ENCODE results near the gene HDAC7.

Gene HDAC7

DNA sequence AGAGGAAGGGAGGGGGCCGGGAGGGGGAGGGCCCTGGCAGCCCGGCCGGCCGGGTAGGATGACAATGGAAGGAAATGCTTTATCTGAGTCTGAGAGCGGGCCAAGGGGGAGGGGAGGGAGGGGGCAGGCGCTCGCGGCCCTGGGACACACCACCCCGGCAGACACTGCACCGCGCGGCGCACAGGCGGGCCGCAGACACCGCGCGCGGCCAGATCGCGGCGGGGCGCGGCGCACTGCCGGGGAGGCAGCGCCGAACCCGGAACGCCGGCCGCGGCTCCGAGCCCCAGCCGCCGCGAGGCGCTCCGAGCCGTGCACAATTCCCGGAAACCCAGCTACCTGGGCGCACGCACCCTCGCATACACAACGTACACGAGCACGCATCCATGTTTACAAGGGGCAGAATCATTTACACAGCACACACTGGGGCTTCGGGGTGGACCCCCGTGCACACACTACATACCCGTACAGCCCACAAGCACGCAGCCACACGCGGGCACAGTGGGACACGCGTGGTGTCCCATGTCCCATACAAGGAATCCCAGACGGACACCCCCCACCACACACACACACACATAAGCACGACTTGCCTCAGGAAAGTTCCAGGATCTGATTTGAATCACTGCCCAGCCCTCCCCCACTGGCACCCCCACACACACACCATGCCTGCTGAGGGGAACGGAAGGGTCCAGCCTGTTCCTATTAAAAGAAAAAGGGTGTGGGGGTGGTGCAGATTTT, at the start of gene HDAC7:
Gene HDAC7 (minus strand): TSS at position 8 of the 735 bp plus-strand sequence. CDS start 118 bp downstream, outside the sequence.
- peak; percentile 62 for DNase-seq (ENCODE audit: low read depth)

DNA sequence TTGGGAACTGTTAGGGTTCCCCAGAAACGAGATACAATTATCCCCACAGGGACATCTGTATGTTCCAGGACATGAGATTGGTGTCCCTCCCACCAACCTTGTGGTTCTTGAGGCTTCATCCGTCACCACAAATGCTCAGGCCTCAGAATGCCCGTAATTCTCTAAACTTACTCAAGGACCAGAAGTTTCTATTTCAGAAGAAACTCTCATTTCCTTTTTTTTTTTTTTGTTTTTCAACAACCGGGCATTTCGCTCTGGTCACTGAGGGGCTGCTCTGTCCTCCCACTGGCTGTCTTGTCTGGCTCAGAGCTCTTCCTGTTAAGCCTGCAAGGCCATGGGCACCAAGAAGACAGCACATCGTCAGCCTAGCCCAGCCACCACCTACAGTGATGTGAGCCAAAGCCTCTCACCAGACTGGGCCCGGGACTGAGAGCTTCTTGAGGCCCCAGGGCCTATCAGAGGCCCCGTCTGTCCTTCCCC, 48.9 kb upstream of the HDAC7 start:
- DNase-seq (ENCODE audit: low read depth), result no peak

DNA sequence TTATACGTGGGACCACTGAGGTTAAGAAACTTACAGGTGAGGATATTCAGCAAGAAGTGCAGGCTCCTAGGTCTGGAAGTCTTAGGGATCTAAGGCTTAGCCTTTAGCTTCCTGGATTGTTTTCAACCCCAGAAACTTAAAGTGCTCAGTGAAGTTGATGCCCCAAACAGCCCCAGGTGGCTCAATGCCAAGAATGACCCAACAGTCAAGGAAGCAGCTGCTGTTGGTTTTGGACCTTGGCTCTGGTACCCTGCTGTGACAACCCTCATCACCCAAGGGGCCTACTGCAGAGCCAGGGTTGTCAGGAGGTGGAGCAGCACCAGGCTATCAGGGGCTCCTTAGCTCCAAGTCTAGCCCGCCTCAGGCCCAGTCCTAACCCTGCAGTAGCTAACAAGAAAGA, 48.3 kb upstream of the HDAC7 start:
- DNase-seq (ENCODE audit: low read depth), result no peak

DNA sequence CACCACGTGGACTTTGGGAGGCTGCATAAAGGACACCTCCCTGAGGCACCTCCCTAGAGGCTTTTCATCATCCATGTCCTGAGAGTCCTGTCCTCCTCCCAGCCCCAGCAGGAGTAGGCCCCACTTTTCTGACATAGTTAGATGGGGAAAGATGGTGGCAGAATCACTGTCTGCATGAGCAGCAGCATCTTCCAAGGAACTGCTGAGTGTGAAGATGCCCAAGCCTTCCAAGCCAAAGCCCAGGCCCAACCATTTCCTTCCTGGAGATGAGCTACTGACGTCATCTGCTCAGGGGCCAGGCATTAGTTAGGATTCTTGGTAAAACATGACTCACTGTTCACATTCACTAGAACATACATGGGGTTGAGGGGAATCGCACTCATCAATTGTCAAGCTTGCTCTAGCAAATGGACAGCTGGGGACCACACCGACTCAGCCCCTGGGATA, 47.8 kb upstream of the HDAC7 start:
- no peak for DNase-seq (ENCODE audit: low read depth)

DNA sequence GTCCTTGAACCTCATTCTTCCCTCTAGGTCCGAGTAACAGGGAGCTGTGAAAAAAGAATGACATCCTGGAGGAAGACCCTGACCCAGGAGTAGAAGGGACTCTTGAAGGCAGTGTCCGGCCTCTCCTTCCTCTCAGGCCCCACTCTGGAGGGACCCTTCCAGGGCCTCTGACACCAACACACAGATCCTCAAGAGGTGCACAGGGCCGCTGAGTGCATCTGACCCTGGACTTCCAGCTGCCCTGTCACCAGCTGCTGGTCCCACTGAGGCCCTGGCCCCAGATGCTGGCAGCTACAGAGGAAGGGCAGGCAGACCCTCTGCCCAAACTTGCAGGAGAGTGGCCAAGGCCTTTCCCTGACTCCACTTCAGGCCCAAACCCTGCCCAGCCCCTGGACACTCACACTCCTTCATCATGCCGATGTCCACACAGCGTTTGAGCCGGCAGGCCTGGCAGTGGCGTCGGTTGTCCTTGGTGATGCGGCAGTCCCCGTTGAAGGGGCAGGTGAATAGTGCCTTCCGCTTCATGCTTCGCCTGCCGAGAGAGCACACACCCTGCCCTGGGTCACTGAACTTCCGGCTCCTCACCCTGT, 45.0 kb upstream of the HDAC7 start:
- DNase-seq (ENCODE audit: low read depth), result no peak

DNA sequence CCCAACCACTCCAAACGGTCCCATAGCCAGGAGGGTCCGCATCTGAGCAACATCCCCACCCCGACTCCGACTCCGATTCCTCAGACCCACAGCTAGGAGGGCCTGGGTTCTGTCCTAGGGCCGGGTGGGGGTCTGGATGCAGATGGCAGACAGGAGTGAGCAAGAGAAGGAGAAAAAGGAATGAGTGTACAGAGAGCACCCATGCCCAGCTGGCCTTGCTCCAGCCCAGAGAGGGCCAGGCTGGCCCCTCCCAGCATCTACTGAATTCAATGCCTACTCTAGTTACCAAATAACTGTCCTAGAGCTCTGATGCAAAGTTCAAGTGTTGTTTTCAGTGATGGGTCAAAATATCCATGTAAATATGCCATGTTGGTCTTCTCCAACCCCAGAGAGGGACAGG, 44.3 kb upstream of the HDAC7 start:
- DNase-seq (ENCODE audit: low read depth), result no peak

DNA sequence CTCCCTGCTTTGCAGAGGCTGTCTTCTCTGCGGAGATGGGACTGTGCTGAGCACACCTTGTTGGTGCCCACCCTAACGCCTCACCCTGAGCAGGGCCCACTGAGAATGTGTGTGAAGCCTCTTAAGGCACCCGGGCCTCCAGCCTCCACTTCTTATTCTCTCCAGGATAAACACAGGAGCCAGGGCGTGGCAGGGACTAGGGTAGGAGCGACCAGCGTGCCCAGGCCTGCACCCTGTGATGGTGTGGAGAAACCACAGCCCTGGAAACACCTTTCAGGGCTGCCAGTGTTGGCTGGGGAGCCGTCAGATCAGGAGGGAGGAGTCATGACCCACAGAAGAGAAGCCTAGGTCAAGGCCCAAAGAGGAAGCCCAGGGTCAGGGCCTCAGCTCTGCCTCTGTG, 43.8 kb upstream of the HDAC7 start:
- no peak for DNase-seq (ENCODE audit: low read depth)

DNA sequence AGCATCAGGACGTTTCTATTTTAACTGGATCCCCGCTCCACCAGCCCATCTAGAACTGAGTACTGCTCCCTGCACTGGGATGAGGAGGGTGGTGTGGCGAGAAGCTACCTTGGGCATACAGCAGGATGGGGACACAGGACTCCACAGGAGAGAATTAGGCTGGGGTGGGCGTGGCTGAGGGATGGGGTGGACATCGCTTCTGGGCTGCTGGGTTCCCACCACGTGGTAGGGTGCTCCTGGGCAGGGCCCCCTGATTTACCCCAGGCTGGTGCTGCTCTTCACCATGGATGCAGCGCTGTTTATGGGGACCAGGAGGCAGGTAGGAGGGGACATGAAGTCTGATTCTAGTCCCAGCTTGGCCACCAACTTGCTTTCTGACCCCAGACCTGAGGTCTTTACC, 43.2 kb upstream of the HDAC7 start:
- DNase-seq (ENCODE audit: low read depth), result no peak

DNA sequence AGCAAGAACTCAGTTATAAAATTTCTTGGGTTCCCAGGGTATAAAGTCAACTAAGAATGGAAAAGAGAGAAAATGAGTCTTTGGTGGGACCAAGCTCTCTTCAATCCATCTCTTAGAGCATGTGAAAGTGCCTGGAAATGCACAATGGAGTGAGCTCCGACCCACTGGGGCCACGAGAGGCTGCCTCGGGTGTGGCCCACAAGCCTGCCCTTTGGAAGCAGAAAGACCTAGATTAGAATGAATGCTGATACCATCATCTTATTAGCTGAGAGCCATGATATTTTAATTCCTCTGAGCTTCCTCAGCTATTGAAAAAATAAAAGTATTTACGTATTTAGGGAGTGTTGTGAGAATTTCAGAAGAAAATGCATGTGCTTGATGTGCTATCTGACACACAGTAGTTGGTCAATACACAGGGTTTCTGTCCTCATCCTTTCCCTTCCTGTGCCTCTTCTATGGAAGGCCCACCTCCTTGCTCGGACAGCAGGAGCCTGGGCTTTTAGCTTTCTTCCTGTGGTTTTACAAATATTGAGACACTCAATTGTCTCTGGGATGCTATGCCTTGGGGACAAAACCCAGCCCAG, 42.6 kb upstream of the HDAC7 start:
- DNase-seq (ENCODE audit: low read depth), result no peak

DNA sequence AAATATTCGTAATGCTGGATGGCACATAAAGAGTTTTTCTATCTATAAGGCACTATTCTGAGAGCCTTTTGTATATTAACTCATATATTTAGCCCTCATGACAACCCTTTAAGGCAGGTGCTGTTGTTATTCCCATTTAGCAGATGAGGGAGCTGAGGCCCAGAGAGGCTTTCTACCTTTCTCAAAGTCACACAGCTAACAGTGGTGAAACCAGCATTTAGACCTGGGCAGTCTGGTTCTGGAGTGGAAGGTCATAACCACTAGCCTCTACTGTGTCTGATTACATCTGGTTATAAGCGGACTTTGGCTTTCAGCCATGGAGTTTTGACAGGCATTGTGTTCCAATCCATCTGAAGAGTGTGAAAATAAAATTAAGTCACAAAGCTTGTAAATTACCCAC, 41.2 kb upstream of the HDAC7 start:
- DNase-seq (ENCODE audit: low read depth), result no peak

DNA sequence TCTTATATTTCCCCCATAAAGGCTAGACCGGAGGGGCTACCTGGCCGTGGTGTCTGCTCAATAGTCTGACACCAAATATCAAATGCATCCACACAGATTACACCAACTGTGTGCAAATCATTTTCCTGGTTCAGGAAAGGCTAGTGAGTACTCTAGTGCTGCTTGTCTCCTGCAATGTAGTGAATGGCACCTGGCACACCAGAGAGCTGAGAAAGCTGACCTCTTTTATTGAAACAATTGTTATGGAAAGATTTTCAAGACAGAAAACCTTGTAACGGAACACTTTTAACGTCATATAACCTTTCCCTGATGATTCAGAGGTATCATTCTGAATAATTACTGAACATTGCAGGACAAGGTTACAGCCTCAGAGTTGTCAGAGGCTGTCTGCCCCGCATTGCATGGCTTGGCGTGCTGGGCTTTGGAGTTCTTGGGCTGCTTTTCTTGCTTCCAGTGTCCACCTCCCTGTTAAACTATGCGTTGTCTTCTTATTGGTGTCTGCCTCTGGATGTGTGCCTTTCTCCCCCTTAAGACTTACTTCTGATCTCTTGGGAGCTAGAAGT, 40.7 kb upstream of the HDAC7 start:
- no peak for DNase-seq (ENCODE audit: low read depth)

DNA sequence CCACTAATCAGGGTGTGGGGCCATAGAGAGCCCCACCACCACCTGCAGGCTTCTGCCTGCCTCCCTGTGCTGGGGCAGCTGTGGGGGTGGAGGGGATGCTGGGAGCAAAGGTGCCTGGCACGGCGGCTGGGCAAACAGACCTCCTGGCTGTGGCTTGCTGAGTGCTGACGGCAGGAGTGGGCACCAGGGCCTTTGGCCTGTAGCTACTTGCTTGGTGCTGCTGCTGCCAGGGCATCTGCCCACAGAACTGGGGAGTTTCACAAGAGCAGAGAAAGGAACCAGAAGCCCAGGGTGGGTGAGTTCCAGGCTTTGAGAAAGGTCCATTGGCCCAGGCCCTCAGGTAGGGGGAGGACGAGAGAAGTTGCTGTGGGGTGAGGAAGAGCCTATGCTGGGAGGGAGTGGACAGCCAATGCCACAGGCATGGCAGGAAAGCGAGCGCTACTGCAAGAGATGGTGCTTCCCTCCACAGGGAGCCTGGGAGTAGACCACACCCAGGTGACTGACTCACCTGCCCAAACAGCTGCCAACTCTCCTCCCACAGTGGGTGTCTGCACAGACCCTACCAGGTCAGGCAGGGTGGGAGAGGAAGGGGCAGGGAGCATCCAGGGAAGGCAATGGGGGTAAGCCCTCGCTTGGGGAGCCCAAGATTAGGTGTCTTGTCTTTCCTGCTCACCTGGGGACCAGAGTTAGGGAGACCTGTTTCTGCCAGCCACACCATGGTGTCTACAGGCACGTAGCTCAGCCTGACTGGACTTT, 39.0 kb upstream of the HDAC7 start:
- DNase-seq (ENCODE audit: low read depth), result no peak

DNA sequence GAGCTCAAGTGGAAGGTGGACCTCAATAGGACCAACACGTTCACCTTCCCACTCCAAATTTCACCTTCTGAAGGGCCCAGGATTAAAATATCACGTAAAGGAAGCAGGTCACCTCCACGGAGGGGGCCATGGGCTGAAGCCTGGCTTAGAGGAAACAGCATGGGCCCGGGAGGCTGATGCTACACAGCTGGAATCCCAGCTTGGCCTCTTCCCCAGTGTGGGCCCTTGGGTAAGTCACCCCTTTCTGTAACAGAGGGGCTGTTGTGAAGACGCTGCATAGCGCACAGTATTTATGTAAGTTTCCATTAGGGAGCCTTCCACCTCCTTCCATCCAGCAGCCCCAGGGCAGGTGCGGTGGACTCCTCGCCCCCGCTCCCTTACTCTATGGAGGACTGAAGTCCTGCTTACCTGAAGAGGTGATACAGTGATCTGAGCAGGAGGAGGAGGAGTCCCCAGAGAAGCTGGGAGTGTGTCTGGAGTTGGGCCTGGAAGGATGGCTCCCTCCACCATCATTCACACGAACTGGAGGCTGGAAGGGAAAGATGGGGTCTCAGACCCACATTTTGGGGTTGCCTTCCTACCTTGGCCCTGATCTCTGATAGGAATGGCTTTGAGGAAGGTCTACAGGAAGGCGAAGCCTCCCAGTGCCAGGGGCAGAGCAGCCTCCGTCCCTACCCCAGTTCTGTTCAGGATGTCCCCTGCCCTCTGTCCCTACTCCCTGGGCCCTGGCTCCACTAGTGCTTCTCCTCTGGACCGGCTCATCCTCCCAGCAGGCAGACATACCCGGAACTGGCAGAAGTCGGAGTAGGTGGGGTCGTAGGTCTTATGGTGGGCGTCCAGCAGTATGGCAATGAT, 37.2 kb upstream of the HDAC7 start:
- no peak for DNase-seq (ENCODE audit: low read depth)

DNA sequence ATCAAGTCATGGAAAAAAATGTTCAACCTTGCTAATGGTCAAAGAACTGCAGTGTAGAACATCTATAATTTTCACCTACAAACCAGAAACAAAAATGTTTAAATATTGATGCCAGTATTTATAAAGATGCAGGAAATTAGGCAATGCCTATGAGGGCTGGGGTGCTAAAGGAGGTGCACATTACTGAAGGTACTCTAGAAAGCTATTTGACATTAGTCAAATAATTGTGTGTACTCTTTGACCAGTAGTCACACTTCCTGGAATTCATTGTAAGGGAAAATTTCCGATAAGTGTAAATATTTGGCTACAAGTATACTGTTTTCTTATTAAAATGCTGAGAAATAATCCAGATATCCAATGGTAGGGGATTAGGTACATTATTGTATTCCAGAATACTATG, 36.4 kb upstream of the HDAC7 start:
- DNase-seq (ENCODE audit: low read depth), result no peak

DNA sequence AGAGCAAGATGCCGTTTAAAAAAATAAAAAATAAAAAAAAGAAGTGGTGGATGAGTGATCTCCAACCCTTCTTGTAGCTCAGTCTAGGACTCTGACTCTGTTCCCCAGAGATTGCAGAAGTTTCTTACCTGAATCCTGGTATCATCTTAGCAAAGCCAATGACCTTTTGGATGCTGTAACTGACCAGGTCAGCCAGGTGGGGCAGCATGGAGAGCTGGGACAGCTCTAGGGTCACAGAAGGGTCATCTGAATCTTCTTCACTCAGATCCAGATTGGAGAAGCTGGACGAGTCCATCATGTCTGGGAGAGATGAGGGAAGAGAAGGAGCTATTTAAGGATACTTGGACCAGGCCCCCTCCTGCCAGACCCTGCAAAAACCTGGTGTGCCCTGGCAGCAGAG, 35.8 kb upstream of the HDAC7 start:
- no peak for DNase-seq (ENCODE audit: low read depth)

DNA sequence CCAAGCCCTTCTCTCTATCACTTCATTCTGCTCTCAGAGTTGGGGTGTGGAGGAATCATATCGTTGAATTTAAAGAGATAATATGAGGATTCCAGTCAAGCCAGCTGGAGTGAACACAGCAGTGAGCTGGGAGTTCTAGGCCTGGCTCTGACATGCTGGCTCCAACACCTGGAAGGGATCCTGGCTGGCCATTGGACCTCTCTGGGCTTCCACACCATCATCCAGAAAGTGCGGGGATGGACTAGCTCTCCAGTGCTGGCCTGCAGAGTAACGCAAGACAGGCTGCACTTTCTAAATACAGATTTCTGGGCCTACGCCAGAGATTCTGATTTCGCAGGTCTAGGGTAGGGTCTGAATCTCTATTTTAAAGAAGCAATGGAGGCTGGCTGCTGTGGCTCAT, 34.8 kb upstream of the HDAC7 start:
- no peak for DNase-seq (ENCODE audit: low read depth)

DNA sequence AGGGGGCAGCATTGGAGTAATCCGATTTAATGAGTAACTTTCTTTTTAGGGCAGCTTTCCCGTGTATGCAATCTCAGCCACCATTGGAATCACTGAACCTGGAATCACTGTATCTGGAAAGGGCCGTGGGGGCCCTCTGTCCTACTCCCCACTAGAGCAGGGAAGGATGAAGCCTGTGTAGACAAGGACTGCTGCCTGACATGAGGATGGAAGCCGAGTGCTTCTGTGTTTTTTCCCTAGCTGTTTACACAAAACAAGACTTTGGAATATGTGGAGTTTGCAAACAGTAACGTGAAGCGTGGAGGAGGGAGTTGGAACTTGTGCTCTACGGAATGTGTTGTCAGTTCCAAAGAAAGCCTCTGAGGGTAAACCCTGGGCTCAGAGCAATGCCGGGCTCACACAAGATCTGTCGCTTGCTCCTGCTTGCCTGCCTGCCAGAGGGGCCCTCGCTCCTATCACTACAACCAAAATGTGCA, 32.4 kb upstream of the HDAC7 start:
- DNase-seq (ENCODE audit: low read depth), result no peak

DNA sequence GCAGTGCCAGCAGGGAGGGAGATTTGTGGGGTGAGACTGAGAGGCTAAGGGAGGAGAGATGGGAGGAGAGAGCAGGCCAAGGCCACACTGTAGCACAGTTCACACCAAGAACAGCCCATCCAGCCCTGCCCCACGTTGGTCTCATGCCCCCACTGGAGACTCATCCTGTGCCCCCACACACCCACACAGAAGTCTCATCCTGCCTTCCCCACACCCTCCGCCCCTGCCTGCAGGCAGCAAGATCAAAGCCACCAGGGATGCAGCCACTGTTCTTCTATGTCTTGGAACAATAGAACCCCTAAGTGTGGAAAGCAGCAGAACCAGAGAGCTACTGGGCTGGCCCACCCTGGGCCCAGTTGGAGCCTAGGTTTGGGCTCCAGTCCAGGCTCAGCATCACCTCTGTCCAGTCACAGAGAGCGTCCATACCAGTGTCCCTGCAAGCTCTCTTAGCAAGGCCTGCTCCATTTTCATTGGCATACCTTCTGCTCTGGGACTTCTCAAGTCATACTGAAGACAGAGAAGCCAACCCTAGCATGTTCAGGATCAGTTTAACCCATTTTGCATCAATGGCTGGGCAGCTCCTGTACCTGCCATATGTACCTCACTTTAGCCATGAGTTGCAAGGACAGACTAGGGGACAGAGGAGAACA, 31.7 kb upstream of the HDAC7 start:
- DNase-seq (ENCODE audit: low read depth), result no peak

DNA sequence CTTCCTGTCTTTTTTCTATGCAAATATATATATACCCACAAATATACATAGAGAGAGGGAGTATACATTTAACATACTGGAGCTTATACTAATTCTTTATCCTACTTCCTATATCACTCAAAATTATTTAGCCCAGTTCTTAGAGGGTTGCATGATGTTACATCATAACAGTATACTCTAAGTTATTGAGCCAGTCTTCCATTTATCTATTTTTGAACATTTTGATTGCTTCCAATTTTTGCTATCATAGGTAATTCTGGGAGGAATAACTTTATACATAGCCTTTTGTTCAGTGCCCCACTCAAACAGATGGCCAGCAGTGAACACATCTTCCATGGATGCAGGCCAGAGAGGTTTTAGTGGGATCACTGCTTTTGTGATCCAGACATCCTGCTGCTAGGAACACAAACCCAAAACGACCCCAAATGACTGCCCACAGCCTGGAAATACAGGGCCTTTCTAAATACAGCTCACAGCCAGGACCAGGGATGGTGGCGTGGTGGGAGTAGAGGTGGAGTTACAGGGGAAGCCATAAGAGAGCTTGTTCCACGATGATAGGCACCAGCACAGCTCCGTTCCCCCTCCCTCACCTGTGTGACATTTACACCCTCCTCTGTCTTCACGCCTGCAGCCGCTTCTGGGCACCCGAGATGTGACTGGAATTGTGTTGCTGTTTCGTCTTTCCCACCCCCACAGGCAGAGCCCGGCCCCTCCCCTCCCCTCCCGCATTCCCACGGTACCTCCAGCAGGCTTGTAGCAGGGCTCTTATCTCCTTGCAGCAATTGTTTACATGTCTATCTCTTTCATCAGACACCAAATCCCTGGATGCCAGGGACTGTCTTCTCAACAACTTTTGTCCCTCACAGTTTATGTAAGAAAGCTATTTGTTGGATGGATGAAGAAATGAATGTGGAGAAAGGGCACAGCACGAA, 30.7 kb upstream of the HDAC7 start:
- DNase-seq (ENCODE audit: low read depth), result no peak

DNA sequence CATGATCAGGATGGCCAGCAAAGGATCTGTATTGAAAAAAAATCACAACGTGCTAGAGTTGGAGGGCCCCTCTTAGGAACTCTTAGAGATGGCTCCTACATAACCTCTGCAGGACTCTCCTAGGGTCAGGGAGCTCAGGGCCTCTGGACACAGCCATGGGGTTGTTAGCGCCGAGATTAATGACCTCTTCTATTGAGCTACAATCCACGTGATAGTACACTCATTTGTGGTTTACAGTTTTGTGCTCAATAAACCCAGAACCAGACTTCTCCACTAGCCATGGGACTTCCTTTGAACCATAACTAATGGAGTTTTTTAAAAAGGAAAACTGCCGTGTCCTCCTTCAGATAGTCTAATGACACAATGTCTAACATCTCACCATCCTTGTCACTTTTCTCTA, 29.6 kb upstream of the HDAC7 start:
- DNase-seq (ENCODE audit: low read depth), result no peak

Measured in stimulated activated CD8-positive, alpha-beta memory T cell treated with anti-CD3 and anti-CD28 coated beads, Interleukin-12 subunit alpha, Interleukin-12 subunit beta, amount 100 ng/mL, for 4 hours (primary cell).